K562 treated with DMSO at 1 percent for 48 hours (cell line): ENCODE measurements around the gene PCSK9. TPM values are rescaled to one million over a fixed set of nuclear protein-coding genes. Genes with fewer than 3 reads are reported as not detected.

Source experiments
- total RNA-seq: library from RNA; unstranded; fragments of 300-600 nt; gene quantifications from 2 replicates; pipeline ENCODE4 v1.2.3, GENCODE V29; 2022; ENCODE audit warnings: low replicate concordance; ENCODE audit errors: extremely low read depth

The PCSK9 gene
- not detected in 2 replicates for total RNA-seq

DNA sequence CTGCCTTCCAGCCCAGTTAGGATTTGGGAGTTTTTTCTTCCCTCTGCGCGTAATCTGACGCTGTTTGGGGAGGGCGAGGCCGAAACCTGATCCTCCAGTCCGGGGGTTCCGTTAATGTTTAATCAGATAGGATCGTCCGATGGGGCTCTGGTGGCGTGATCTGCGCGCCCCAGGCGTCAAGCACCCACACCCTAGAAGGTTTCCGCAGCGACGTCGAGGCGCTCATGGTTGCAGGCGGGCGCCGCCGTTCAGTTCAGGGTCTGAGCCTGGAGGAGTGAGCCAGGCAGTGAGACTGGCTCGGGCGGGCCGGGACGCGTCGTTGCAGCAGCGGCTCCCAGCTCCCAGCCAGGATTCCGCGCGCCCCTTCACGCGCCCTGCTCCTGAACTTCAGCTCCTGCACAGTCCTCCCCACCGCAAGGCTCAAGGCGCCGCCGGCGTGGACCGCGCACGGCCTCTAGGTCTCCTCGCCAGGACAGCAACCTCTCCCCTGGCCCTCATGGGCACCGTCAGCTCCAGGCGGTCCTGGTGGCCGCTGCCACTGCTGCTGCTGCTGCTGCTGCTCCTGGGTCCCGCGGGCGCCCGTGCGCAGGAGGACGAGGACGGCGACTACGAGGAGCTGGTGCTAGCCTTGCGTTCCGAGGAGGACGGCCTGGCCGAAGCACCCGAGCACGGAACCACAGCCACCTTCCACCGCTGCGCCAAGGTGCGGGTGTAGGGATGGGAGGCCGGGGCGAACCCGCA, at the start of gene PCSK9:
Gene PCSK9, plus strand, starts transcription at position 207 of the 741 bp plus-strand sequence. Its CDS starts 290 bp downstream, at position 497.

GRCh38 chr1:54998677-54999076, 40.7 kb upstream of the PCSK9 start, which contains the start of gene BSND:
Gene BSND (plus strand): TSS chr1:54998933. CDS start chr1:54999187, 254 bp downstream.

Other genes with a start within 250 kb of the PCSK9 start
- gene TTC22, start 238.2 kb upstream of the PCSK9 start, total RNA-seq = not detected in 2 replicates
- gene DHCR24, start 152.4 kb upstream of the PCSK9 start, total RNA-seq = 188 TPM in 1 of 2 replicates, not detected in the other
- gene TMEM61, start 58.9 kb upstream of the PCSK9 start, total RNA-seq = not detected in 2 replicates
- gene BSND, start 40.6 kb upstream of the PCSK9 start, total RNA-seq = not detected in 2 replicates
- gene USP24, start 175.8 kb downstream of the PCSK9 start, total RNA-seq = not detected in 2 replicates